Stimulated activated CD4-positive, alpha-beta T cell treated with anti-CD3 and anti-CD28 coated beads, Interleukin-12 subunit alpha, Interleukin-12 subunit beta, amount 100 ng/mL, for 24 hours (primary cell): ENCODE results near the gene MORC2.

ENCODE experiments used
- DNase-seq, 2 experiments: peaks; one replicate each; pipeline ENCODE4 v3.0.0-alpha.2; 2020; ENCODE audit warnings: low read depth in 2 of 2

Gene MORC2

DNA sequence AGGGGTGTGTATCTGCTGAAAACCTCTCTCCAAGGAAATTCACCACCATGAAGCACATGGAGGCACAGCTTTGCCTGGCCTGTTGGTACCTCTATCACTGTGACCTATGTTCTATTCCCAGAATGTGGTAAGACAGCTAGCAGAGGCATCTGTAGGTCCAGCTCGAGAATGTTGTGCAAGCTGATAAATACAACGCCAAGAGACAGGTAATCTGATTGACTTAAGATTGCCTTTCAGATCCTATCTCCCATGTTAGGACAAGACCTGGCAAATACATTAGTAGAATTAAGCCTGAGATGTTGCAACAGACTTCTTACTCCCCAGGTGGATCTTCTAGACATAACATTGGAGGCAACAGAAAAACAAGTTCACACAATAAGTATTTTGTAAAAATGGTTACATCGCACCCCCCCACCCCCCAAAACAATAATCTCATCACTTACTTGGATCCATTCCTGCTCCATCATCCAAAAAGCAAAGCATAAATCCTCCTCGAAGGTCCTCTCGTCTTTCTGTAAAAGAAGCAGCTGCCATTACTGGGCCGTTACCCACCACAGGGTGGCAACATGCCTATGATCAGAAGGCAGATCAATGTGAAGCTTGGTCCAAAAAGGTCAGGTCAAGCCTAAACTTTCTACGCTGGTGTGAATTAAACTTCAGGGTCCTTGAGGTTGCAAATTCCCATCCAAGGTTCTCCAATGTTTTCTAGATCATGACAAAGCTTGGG lies 18.5 kb downstream of the MORC2 start:
- no peak for DNase-seq

DNA sequence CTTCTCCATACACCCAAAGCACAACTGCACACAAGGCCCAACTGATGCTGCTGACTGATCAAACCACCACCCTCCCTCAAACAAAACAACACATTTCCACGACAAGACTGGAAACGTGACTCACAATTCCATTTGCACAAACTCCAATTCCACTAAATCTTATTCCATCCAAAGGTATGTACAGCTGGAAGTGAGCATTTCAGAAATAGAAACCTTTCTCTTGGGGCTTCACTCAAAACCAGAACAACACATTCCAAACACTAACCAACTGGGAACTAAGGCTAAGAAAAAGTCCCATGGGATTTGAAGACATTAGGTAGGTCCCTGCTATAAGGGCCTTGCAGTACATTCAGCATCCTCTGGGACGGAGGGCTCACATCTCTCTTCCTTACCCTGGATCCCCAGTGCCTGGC lies 19.6 kb downstream of the MORC2 start:
- no peak for DNase-seq

GRCh38 chr22:30947816-30948454 lies 20.6 kb downstream of the MORC2 start:
- DNase-seq = no peak

- DNase-seq = no peak
These were observed 21.3 kb downstream of the MORC2 start for GRCh38 chr22:30947173-30947815.

GRCh38 chr22:30946354-30946753 lies 22.2 kb downstream of the MORC2 start:
- no peak for DNase-seq

DNA sequence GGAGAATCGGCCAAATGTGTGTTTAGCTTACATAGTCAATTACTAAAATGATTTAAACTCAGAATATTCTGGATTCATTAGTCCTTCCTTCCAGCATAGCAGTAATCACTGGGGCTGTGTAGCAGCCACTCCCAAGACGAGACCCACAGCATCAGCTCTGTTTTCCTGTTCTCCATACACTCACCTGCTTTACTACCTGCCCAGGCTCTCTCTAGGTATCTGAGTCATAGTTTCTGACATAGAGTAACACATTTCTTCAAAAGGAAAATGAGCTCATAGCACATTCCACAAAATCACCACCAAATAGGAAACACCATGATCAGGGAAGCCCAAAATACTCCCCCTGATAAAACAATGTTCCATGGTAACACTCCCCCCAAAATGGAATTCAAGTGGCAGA lies 22.9 kb downstream of the MORC2 start:
- DNase-seq = no peak

DNA sequence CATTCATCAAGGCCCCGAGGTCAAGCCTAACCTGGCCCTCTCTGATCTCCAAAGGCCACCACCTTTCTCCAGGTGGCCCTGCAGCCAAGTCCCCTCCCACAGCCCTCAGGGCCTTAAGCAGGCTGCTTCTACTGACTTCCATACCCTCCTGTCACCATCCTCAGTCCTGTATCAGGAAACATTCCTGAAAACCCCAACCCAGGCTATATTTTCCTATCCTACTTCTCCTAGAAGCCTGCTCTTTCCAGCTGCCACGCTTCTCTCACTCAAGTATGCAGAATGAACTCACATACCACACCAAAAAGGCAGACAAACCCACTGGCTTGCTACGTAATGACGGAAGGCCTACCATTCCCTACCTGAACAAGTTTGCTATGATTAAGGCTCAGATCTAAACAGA lies 23.6 kb downstream of the MORC2 start:
- no peak for DNase-seq

GRCh38 chr22:30943368-30943767 lies 25.2 kb downstream of the MORC2 start:
- no peak for DNase-seq

DNA sequence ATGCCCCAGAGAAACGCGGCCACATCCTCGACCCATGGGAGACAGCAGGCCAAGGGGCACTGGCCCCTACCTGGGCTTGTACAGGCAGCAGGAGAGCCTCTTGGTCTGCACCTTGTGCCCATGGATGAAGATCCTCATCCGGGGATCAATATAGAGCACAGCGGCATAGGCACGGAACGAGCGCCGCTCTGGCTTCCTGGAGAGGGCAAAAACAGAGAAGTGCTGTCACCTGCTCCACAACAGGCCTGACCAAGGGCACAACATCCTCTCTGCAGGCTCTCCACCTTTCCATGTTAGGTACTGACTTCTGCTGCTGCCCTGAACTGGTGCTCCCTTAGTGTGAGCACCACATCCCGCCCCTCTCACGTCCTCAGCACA lies 27.2 kb downstream of the MORC2 start:
- no peak for DNase-seq

GRCh38 chr22:30940685-30941362 lies 27.8 kb downstream of the MORC2 start:
- DNase-seq = peak in 1 of 2 experiments; percentile 19

DNA sequence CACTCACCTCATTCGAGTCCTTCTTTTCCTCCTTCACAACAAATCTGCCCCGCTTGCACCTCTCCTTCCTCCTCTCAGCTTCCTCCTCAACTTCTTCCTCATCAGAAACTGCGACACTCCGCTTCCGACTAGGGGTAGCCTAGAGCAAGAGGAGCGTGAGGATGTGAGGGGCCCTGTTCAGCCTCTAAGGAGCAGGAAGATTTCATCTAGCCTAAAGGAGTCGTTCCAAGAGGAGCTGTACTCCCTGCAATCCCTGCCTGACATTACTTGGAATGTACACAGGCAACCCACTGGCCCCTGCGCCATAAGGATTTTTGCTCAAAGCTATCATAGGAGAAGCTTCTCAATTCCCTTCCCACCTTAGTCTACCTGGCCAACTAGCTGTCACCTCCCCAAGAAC lies 34.5 kb downstream of the MORC2 start:
- no peak for DNase-seq

GRCh38 chr22:30933457-30933856 lies 35.1 kb downstream of the MORC2 start:
- DNase-seq = no peak

DNA sequence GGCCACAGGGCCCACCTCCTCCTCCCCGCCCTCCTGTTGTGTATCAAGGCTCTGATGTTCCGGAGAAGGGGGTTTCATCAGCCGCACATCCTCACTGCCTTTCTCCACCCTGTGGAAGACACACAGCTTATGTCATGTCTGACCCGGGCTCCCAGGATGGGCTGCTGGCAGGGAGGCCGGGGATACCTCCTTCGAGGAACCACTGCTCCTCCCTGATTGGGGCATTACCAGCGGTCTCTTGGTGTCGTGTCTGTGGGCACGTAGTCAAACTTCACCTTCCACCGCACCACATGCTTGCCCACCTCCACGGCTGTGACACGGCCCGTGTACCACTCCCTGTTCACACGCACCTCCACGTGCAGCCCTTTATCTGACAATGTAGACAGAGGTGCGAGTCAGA lies 35.9 kb downstream of the MORC2 start:
- DNase-seq = no peak

GRCh38 chr22:30931541-30932300 lies 36.9 kb downstream of the MORC2 start:
- DNase-seq = no peak

DNA sequence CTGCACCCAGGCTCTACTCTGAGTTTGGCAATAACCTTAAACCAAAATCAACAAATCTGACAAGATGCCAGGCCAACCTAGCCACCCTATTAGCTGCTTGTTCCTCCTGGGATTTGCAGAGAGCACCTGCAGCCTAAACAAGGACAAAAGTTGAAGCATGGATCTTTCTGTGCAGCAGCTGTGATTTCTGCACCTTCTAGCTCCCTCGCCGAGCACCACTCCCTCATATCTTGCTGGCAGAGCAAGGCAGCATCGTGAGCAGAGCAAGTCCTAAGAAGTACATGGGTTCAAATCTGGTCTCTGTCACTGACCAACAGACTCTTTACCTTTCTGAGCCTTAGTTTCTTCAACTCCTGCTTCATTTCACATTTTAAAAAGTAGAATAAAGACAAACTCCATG lies 38.3 kb downstream of the MORC2 start:
- DNase-seq = no peak

DNA sequence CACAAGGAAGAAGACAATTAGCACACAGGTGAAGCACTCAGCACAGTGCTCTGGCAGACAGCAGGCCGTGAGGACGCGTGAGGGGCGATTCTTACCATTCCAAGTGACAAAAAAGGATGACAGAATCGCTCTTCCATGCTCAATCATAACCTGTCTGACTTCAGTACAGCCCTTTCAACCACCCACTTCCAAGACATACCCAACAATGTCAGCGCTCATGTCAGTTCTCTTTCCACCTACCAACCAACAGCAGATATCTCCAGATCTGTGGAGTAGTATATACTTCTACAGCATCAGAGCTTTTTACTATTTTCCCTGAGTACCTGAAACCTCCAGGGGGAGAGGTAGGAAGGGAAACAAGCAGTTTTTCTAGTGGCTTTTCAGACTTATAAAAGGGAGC lies 40.2 kb downstream of the MORC2 start:
- no peak for DNase-seq

GRCh38 chr22:30927806-30928205 lies 40.8 kb downstream of the MORC2 start:
- DNase-seq = no peak

- DNase-seq = no peak
These were observed 41.9 kb downstream of the MORC2 start for GRCh38 chr22:30926706-30927105.

- DNase-seq = no peak
These were observed 42.9 kb downstream of the MORC2 start for GRCh38 chr22:30925667-30926066.

DNA sequence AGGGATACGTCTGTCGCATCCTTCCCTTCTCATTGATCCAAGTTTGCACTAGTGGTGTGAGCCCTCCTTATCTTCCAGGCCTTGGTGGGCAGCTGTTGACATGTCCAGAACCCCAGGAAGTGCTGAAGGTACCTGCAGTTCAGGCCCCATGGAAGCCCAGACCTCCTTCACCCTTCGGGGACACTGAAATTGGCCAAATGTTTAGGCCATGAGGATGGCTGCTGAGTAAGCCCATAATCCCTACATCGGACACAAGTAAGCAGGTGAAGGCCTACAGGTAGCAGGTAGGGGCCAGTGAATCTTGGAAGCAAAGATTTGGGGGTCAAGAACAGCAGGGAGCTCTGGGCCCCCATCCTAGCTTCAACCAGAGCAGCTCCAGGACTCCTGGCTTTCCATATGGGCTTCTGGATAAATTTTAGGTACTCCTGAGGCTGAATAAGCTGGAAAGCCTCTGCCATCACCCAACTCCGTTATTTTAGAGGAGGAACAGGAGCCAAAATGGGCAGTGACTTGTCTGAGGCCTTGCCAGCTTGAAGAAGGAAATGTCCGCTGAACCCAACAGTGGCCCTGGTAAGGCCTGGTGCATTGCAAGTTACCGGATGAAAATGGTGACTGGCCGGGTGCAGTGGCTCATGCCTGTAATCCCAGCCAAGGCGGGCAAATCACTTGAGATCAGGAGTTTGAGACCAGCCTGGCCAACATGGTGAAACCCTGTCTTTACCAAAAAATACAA lies 45.2 kb downstream of the MORC2 start:
- DNase-seq = no peak

- peak; percentile 71 to 72 for DNase-seq
These were observed 46.4 kb downstream of the MORC2 start for GRCh38 chr22:30922151-30922611.
